Amniotic epithelial cell (primary cell): ENCODE results near the gene GCAT.

Experiments
- DNase-seq: peaks from one replicate; pipeline ENCODE4 v3.0.0-alpha.2; 2010; ENCODE audit warnings: low read depth

Gene GCAT

GRCh38 chr22:37844904-37845329 lies 37.2 kb downstream of the GCAT start:
- DNase-seq: peak; percentile 44

- no peak for DNase-seq
These were observed 38.7 kb downstream of the GCAT start for GRCh38 chr22:37846433-37846832.

GRCh38 chr22:37848587-37849088 lies 40.9 kb downstream of the GCAT start:
- peak; percentile 43 for DNase-seq

GRCh38 chr22:37849089-37849751 lies 41.5 kb downstream of the GCAT start, which contains the start of gene EIF3L:
TSS of gene EIF3L (plus strand) at chr22:37849419. CDS start at chr22:37849450, 31 bp downstream.
- DNase-seq: peak; percentile 84

GRCh38 chr22:37850801-37851200 lies 43.1 kb downstream of the GCAT start:
- DNase-seq: no peak

- DNase-seq: no peak
These were observed 44.7 kb downstream of the GCAT start for GRCh38 chr22:37852418-37852817.

GRCh38 chr22:37854946-37855345 lies 47.2 kb downstream of the GCAT start:
- no peak for DNase-seq

- no peak for DNase-seq
These were observed 47.7 kb downstream of the GCAT start for GRCh38 chr22:37855462-37855861.

- DNase-seq: no peak
These were observed 53.2 kb downstream of the GCAT start for GRCh38 chr22:37860796-37861421.

GRCh38 chr22:37862570-37863325 lies 55.0 kb downstream of the GCAT start:
- DNase-seq: peak; percentile 52

GRCh38 chr22:37865510-37865909 lies 57.8 kb downstream of the GCAT start:
- no peak for DNase-seq
